Kidney (tissue), 14 donors: ENCODE results near the gene RALGPS1. TPM values are rescaled to one million over a fixed set of nuclear protein-coding genes. Genes with fewer than 3 reads are reported as not detected.

Experiments
- DNase-seq, 5 donors: peaks; one replicate each; pipeline ENCODE4 v3.0.0-alpha.2; 2013 to 2020
- FAIRE-seq: peaks from 2 replicates; lab custom pipeline; 2012; peaks lifted over from hg19 to GRCh38; lab: Jason Lieb, UNC
- H3K27ac ChIP-seq, 2 donors: one replicate each; pipeline ENCODE4 v1.7.0; 2013; ENCODE audit warnings: low read depth in 2 of 2, low read length in 2 of 2, inconsistent platforms in 1 of 2
- H3K27me3 ChIP-seq: one replicate; pipeline ENCODE4 v1.7.1; 2013; ENCODE audit warnings: low read length, inconsistent platforms; ENCODE audit not compliant: control insufficient read depth, insufficient read depth
- H3K36me3 ChIP-seq, 3 donors: one replicate each; pipeline versions ENCODE4 v1.7.0 to v1.7.1; 2013; ENCODE audit warnings: low read length in 3 of 3, control low read depth in 1 of 3, inconsistent platforms in 1 of 3; ENCODE audit not compliant: insufficient read depth in 3 of 3, control insufficient read depth in 2 of 3
- H3K4me1 ChIP-seq, 3 donors: one replicate each; pipeline versions ENCODE4 v1.7.0 to v1.7.1; 2013; ENCODE audit warnings: low read length in 3 of 3, inconsistent platforms in 1 of 3, low read depth in 1 of 3; ENCODE audit not compliant: control insufficient read depth in 2 of 3, insufficient read depth in 2 of 3
- H3K4me3 ChIP-seq, 3 donors: one replicate each; pipeline versions ENCODE4 v1.7.0 to v1.8.1; 2013; ENCODE audit warnings: low read length in 3 of 3, control low read depth in 1 of 3, inconsistent platforms in 1 of 3
- H3K9ac ChIP-seq, 3 donors: one replicate each; pipeline versions ENCODE4 v1.7.0 to v1.7.1; 2013; ENCODE audit warnings: low read length in 3 of 3, control low read depth in 1 of 3, inconsistent platforms in 1 of 3
- H3K9me3 ChIP-seq, 3 donors: one replicate each; pipeline versions ENCODE4 v1.7.0 to v1.7.1; 2013; ENCODE audit warnings: low read length in 3 of 3, control low read depth in 1 of 3, inconsistent platforms in 1 of 3; ENCODE audit not compliant: control insufficient read depth in 2 of 3, insufficient read depth in 1 of 3
- CTCF ChIP-seq: IDR thresholded peaks from 3 replicates; pipeline ENCODE4 v1.5.1; 2012; ENCODE audit warnings: mild to moderate bottlenecking, moderate library complexity, borderline replicate concordance; ENCODE audit not compliant: insufficient read depth; ENCODE audit errors: extremely low read depth
- intact Hi-C: fragments of 100-400 bp; cut with DNase I; formaldehyde crosslinking; loops from one replicate; pipeline ENCODE4 v1.11.1; 2022
- polyA plus RNA-seq: library from polyadenylated mRNA; stranded (reverse); fragments of 350-450 nt; fragmentation: Illumina TruSeq; extraction: RNeasy Lipid Tissue Mini Kit (QIAGEN cat#74804); gene quantifications from one replicate; pipeline ENCODE4 v1.2.3, GENCODE V29; 2014; ENCODE audit warnings: low read depth, low replicate concordance; ENCODE audit not compliant: insufficient read depth
- total RNA-seq: library from RNA; stranded (reverse); fragmentation: NEBNext Ultra II Directional; extraction: Animal tissue kit (Norgen Biotek cat#: 25700); gene quantifications from one replicate; pipeline ENCODE4 v1.2.1, GENCODE V29; 2021
- donor health status: control.
- donor health status: control.
- donor health status: control.
- donor health status: control.
- donor health status: control.
- donor health status: DM: yes; HTN: yes; CAD: no.
- donor health status: Normal renal cell carcinoma (clear cell type).

Gene RALGPS1
- total and polyA plus RNA-seq, 2 donors from 2014 or later: 9.4 to 25.2 TPM

DNA sequence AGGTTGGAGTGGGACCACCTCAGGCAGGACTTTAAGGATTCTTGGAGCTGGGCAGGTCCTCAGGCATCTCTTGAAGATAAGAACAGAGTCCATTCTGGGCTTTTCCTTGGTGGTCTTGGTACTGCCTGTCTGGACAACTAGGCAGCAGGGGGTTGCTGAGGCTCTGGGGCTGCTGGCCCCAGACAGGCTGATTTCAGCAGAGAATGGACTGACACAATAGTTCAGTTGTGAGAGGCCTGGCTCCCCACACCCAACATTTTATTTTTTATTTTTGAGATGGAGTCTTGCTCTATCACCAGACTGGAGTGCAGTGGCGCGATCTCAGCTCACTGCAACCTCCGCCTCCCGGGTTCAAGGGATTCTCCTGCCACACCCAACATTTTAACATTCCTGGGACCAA lies 203.2 kb downstream of the RALGPS1 start:
- no peaks in the 10 kb centered on the region for H3K27me3 ChIP-seq
- H3K4me3 ChIP-seq: no peak overlapping the region
- TF ChIP-seq CTCF: no peak
- no peak overlapping the region for H3K27ac ChIP-seq
- no peak for FAIRE-seq
- H3K36me3 ChIP-seq: no peaks in the 10 kb centered on the region
- peaks cover 0 to 9% (median under 1%) of the 10 kb centered on the region in 3 donors for H3K4me1 ChIP-seq
- no peaks in the 10 kb centered on the region for H3K9me3 ChIP-seq
- H3K9ac ChIP-seq: no peak overlapping the region
- intact Hi-C loops: no loop called here
- no peak for DNase-seq

- no peak for FAIRE-seq
- Histone ChIP-seq H3K27ac (no peak overlapping the region), H3K9ac (no peak overlapping the region), H3K4me3 (no peak overlapping the region), H3K36me3 (no peaks in the 10 kb centered on the region), H3K27me3 (no peaks in the 10 kb centered on the region), H3K4me1 (peaks cover 4 to 15% (median 8%) of the 10 kb centered on the region in 3 donors), H3K9me3 (no peaks in the 10 kb centered on the region)
- TF ChIP-seq CTCF: no peak
- intact Hi-C loops: no loop called here
- no peak for DNase-seq
Measured at GRCh38 chr9:127118597-127119319, 204.2 kb downstream of the RALGPS1 start.

DNA sequence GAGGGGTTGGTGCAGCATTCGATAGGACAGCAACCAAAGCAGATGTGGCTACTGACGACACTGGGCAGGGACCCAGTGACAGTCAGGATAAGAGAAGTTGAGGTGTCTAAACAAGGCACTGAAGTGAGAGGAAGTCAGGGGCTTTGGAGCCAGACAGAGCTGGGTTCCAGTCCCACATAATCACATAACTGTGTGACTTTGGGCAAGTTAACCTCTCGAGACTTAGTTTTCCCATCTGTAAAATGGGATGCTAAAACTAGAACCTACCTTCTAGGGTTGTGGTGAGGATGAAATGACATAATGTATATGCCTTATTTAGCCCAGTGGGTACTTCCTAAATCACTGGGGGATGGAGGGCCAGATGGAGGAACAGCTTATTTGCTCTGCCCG lies 204.7 kb downstream of the RALGPS1 start:
- intact Hi-C loops: no loop called here
- no peaks in the 10 kb centered on the region for H3K9me3 ChIP-seq
- DNase-seq (no peak), FAIRE-seq (no peak)
- H3K4me1 ChIP-seq: peaks cover 4 to 15% (median 8%) of the 10 kb centered on the region in 3 donors
- H3K9ac ChIP-seq: no peak overlapping the region
- H3K27me3 ChIP-seq: no peaks in the 10 kb centered on the region
- no peak for TF ChIP-seq CTCF
- H3K27ac ChIP-seq: no peak overlapping the region
- H3K4me3 ChIP-seq: no peak overlapping the region
- H3K36me3 ChIP-seq: no peaks in the 10 kb centered on the region
